Stimulated activated CD8-positive, alpha-beta memory T cell treated with anti-CD3 and anti-CD28 coated beads, Interleukin-2, amount 100 ng/mL, for 1 hour (primary cell): ENCODE results near the gene SULT6B1.

Source experiments
- DNase-seq, 2 donors: peaks; one replicate each; pipeline ENCODE4 v3.0.0-alpha.2; 2020; ENCODE audit warnings: low read depth in 2 of 2

The SULT6B1 gene

GRCh38 chr2:37148325-37148724 lies 40.1 kb downstream of the SULT6B1 start:
- no peak for DNase-seq

GRCh38 chr2:37146062-37146461 lies 42.4 kb downstream of the SULT6B1 start:
- DNase-seq: no peak

- no peak for DNase-seq
These were observed 44.5 kb downstream of the SULT6B1 start for GRCh38 chr2:37143974-37144373.

GRCh38 chr2:37142546-37142945 lies 45.9 kb downstream of the SULT6B1 start:
- no peak for DNase-seq

- DNase-seq: no peak
These were observed 55.6 kb downstream of the SULT6B1 start for GRCh38 chr2:37132914-37133313.

- no peak for DNase-seq
These were observed 63.1 kb downstream of the SULT6B1 start for GRCh38 chr2:37125416-37125815.

GRCh38 chr2:37119157-37119556 lies 69.3 kb downstream of the SULT6B1 start:
- DNase-seq: no peak
